ENCODE results near the gene TSHZ2.
"Not testable (repeated sequence)": the region's sequence is repeated elsewhere in the genome, so short reads cannot be mapped to it uniquely, and the experiment has no call there.

TSHZ2 gene

DNA sequence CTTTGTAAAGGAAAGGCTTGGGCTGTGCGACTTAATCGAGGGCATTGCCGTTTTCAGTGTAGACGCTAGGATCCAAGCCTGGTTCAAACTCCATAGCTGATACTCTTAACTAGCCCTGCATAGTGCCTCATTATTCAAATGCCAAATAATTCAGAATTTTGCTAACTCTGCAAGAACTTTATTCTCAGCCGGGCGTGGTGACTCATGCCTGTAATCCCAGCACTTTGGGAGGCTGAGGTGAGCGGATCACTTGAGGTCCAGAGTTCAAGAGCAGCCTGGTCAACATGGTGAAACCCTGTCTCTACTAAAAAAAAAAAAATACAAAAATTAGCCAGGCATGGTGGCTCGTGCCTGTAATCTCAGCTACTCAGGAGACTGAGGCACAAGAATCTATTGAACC lies 394.8 kb downstream of the TSHZ2 start:
- DNase-seq = not testable (repeated sequence)

DNA sequence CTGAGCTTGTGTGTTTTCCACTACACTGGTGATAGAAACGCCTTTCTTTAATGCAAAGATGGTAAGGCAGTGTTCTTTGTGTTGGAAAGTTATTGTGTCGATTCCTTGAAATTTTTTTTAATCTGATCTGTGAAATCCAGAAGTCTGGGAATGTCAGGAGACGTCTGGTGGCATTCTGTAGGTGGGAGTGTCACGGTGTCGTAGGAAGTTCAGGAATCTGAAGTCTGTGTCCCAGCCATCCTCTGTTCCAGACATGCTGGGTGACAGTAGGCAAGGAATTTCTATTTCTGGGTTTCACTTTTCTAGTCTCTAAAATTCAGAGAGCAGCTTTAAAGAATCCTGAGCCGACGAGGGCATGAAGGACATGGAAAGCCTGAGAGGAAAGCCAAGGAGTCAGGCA lies 397.7 kb downstream of the TSHZ2 start:
- no peak for DNase-seq

DNA sequence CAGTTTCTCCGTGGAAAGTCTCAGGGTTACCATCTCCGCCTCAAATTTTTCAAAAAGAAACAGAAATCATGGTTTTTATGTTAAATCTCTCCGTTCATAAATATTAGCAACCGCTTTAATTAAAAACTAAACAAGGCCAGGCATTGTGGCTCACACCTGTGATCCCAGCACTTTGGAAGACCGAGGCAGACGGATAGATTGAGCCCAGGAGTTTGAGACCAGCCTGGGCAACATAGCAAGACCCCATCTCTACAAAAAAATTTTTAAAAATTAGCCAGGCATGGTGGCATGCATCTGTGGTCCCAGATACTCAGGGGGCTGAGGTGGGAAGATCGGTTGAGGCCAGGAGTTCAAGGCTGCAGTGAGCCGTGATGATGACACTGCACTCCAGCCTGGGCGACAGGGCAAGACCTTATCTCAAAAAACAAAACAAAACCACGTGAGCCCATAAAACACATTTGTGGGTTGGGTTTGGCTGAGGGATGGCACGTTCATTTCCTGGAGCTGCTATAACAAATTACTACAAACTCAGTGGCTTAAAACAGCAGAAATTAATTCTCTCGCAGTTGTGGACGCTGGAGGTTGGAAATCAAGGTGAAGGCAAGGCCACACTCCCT lies 398.3 kb downstream of the TSHZ2 start:
- no peak for DNase-seq

DNA sequence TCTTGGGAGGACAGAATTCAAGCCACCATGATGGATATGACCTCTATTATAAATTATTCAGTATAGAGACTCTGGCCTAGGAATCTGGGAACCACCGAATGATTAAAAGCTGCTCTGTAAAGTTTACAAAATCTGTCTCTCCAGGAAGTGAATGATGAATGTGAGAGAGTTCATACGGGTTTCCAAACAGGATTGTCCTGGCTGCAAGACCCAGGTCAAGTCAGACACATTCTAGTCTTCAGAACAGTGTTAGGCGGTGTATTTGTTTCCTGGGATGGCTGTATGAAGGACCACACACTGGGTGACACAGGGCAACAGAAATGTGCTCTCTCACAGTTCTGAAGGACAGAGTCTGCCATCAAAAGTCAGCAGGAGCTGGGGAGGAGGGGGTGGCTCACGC lies 399.1 kb downstream of the TSHZ2 start:
- no peak for DNase-seq

DNA sequence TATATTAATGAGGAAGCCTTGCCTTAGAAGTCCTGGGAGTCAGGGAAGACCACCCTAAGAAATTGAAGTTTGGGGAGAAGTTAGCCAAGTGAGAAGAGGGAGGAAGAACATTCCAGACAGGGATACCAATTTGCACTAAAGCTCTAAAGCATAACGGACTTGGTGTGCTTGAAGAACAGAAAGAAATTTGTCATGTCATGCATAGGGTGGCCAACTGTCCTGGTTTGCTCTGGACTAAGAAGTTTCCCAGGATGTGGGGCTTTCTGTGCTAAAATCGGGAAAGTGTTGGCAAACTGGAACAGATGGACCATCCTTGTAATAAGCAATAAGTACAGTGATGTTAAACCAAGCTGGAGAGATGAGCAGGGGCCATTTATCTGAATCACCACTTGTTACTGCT lies 403.9 kb downstream of the TSHZ2 start:
- DNase-seq = no peak

DNA sequence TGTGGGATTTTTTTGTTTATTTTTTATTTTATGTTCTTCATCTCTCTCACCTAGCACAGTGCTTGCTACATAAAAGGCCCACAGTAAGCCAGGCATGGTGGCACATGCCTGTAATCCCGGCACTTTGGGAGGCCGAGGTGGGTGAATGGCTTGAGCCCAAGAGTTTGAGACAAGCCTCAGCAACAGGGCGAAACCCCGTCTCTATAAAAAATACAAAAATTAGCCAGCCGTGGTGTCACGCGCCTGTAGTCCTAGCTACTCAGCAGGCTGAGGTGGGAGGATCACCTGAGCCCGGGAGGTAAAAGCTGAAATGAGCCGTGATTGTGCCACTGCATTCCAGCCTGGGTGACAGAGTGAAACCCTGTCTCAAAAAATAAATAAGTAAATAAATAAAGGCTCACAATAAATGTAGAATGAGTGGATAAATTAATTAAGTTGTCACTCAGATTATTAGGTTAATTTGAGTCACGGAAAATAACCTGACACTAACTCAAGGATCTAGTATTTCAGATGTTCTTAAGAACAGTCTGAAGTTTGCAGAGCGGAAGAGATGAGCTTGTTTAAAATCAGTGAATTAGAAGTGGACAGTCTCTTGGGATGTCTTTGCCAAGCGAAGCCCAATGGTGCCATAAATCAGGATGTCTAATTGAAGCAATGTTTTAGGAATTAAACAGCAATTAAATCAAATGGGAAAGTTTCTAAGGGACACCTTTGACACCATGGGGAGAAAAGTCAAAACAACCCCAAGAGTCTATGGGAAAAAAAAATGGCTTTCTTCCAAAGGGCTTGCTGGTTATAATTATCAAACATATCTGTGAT lies 407.1 kb downstream of the TSHZ2 start:
- DNase-seq = no peak

DNA sequence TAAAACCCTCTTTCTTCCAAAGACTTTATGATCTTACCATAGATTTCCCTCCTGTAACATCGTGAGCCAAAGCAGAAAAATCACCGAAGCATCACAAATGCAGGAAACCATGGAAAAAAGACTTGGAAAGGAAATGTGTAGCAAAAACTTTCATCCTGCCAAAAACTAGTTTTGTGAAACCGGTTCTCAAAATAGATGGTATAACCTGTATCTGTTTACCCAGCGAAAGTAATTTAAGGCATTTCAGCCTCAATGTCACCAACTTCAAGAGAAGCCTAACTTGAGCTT lies 407.6 kb downstream of the TSHZ2 start:
- no peak for DNase-seq

DNA sequence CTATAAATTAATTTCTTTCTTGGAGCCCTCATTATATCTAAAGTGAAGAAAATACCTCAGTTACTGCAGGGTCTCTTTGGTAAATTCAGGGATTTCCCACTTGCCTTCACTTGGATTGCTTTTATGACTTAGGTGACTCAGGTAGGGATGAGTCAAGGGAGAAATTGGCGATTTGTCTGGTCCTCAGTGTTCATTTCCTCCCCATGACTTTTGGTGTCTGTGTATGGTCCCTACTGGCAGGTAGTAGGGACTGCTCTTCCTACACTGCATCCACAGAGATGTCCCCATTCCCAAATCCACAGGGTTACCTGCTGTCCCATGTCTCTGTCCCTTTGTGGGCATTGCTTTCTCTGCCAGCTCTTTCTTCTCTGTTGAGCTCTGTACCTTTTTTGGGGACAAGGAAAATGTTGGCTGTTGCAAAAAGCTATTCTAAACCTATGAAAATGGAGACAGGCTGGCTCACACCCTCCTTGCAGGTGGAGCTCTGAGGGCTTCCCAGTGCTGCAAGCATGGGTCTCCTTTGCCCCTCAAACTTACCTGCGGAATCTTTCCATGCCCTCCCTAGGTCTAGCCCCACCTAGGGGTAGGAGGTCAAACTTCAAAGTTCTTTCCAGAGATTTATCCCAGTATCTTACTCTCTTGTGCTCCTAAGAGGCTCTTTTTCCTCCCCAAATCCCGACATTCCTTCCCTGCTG lies 409.6 kb downstream of the TSHZ2 start:
- no peak for DNase-seq

DNA sequence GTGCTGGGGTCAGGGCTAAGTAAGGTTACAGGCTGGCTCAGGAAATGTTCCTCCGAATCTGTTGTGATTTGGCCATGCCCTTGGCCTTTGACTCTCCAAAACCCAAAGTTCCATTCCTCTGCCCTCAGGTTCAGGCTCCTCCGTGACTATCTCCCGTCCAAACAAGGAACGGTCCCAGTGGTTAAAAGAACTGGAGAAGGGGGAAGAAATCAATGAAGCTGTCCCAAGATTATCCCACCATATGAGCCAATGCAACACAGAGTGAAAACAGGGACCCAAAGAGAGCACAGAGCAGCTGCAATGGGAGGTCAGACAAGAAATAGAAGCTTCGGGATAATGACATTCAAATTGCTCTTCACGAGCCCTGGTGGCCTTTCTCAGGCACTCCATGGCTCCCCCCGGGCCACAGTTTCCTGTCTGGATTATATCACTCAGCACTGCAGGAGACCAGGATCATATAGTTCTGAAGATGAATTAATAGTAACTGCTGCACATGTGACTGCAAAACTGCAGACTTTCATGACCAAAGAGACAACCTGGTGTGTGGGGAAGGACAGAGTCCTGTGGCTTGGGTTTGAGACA lies 410.2 kb downstream of the TSHZ2 start:
- no peak for DNase-seq

DNA sequence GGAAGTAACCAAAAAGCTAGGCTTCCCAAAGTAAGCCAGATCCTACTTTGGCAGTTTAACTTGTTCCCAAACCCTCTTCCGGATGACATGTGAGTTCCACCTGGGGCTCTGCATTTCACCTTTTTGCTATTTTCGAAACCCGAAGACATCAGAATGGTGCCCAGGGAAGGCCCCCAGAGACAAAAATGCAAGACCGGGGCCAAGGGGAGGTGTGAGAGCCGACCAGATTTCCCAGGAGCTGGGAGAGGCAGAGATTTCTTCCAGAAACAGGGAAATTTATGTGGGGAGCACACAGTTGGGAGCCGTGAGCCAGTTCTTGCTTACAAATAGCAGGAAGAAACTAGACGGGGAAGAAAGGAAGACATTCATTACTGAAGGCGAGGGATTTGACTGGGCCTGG lies 411.8 kb downstream of the TSHZ2 start:
- DNase-seq = no peak

DNA sequence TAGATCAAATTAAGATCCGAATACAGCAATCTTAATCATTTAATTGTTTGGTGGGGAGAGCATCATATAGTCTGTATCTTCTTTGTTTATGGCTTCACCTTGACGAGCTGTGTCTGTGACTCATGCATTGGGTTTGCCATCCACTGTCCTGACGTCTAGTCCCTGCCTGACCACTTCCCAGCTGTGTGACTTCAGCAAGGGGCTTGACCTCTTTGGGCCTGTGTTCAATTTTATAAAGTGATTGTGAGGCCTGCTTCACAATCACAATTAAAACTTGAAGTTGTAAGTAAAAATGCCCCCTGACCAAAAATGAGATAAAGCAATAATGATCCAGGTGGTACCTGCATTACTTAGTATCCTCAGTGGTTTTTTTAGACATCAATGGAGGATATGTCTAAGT lies 412.2 kb downstream of the TSHZ2 start:
- no peak for DNase-seq

DNA sequence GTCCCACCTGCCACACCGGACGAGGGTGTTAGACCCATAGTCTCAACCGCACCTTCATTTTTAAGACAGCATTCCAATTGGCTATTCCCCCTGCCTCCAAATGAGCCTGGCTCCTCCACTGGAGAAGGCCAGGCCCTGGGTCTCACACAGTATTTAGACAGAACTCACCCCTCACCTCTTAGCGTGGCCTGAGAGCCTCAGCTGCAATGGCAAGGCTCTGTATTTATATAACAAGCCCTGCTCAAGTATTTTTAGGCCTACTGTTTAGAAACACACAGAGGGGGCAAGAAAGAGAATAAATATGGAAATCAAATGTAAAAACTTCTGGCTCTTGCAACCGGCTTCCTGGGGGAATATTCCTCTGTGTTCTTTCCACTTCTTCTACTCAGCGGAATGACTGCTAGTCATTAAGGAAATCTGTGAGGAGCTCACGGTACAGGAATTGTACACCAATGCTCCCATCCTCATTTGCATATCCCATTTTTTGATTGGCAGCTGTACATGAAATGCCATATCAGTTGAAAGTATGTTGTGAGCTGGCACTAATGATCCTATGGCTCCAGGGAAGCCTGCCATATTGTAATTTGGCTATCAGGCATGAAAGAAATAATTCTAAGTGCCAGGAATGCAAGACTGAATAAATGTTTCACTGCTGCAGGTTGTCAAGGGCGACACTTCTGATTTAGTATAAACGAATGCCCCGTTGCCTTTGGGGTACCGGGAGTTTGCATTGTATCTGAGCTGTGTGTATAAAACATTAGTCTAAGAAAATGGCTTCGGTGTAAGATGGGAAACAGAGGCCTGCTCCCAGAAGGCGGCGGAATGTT lies 414.0 kb downstream of the TSHZ2 start:
- no peak for DNase-seq

DNA sequence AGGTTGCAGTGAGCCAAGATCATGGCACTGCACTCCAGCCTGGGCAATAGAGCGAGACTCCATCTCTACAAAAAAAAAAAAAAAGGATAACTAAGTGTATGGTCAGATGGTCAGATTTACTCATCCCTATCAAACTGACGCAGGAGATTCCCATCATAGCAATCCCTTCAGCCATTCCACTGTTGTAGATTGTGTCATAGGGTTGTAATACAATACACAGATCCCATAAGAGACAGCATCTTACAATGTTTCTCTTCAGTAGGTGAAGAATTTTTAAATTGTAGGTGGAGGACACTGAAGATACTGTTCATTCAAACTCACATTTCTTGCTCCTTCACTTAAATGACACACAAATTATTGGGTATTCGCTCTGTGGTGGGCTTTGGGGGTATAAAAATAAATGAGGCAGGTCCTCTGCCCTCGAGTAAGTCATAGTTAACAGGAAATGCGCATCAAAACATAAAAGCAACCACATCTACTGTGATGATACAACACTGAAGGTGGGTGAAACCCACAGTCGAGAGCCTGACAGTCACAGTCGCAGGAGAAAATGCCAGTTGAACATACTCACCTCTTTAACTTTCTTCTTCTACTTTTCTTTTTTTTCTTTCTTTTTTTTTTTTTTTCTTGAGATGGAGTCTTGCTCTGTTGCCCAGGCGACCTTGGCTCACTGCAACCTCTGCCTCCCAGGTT lies 416.0 kb downstream of the TSHZ2 start:
- DNase-seq = no peak

DNA sequence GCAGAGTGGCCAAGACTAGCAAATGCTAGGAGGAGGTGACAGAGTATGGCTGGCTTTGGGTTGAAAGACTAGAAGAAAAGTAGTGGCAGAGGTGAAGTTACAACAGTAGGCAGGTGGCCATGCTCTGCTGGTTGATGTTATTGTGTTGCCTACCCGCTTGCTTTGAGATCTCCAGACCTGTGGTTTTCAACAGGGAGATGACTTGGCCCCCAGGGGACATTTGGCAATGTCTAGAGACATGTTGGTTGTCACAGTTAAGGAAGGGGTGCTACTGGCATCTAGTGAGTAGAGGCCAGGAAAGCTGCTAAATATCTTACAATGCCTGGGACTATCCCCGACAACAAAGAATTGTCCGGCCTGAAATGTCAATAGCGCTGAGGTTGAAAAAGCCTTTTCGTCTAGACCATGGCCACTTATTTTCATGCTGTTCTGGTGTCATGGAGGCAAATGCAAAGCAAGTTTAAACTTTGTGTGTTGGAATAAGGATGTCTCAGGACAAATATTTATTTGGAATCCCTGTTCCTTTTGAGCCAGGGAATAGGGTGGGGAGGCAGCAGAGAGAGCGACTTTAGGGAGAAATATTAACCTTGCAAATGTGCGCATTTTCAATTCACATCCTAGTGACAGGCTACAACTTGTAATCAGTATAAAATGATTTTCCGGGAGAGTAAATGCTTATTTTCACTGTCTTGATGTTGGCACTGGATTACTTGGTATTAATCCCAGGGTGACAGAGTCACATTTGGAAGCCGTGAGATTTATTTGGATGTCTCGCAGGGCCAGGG lies 417.6 kb downstream of the TSHZ2 start:
- no peak for DNase-seq

DNA sequence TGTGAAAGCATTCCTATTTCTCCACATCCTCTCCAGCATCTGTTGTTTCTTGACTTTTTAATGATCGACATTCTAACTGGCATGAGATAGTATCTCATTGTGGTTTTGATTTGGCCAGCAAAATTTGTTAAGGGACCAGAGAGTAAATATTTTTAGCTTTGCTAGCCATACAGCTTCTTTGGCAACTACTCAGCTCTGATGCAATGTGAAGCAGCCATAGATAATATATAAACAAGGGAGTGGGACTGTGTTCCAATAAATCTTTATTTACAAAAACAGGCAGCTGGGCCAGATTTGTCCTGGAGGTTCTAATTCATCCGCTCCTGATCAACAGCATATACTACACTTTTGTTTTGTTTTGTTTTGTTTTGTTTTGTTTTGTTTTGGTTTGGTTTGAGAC lies 418.6 kb downstream of the TSHZ2 start:
- no peak for DNase-seq

DNA sequence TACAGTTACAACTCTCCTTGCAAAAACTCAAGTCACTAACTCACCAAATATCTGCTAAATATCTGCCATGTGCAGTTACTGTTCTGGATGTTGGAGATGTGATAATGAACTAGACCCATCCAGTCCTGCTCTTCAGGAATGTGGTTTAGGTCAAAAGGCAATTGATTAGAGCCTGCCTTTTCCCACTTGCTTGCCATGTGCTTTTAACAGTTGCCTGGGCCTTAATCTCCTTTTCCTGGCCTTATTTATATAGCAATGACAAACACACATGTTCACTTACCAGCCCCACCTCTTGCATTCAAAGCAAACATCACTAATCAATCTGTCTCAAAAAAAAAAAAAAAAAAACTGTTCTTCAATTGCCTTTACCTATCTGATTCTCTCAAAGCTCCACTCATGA lies 422.3 kb downstream of the TSHZ2 start:
- no peak for DNase-seq

DNA sequence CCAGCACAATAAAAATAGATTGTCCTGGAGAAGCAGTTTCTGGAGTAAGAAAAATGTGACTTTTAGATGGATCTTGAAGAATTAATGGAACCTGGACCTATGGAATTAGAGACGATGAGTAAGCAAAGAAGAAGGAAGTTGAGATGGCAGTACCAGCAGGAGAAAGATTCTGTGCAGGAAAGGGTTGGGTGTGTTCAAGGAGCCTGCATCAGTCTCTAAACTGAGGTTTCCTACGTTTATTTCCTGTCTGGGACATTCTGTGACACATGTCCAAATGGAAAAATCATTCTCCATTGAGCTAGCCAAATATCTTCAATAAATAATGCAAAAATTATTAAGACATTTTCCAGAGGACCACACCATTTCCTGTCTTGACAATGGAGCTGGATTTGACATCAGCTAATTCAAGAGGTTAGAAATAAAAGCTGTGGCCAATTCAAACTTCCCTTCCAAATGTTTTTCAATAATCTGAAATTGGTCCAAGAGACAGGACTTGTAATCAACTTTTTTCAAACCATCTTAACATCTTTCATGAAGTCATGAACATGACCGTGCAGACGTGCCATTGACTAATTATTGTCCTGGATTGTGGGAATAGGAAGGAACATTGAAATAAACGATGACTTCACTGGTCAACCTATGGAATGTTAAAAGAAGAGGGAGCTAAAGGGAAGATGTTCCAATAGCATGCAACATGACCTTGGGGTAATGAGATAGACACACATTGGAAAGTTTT lies 423.2 kb downstream of the TSHZ2 start:
- no peak for DNase-seq

DNA sequence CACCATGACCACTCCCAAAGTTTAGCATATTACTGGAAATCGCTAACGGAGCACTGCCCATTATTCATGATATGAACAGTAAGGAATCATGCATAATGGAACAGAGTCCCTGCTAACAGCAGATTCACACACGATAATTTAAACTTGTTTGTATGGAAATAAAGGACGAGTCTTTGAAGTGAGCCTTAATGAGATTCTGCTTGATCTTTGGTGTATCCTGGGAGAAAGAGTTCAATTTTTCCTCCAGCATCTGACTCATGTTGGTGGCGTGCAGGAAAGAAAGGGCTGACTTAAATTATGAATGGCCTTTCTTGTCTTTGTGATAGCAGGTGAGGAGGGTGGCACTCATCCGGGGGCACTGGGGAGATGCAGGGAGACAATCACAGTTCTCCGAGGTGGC lies 426.9 kb downstream of the TSHZ2 start:
- no peak for DNase-seq

DNA sequence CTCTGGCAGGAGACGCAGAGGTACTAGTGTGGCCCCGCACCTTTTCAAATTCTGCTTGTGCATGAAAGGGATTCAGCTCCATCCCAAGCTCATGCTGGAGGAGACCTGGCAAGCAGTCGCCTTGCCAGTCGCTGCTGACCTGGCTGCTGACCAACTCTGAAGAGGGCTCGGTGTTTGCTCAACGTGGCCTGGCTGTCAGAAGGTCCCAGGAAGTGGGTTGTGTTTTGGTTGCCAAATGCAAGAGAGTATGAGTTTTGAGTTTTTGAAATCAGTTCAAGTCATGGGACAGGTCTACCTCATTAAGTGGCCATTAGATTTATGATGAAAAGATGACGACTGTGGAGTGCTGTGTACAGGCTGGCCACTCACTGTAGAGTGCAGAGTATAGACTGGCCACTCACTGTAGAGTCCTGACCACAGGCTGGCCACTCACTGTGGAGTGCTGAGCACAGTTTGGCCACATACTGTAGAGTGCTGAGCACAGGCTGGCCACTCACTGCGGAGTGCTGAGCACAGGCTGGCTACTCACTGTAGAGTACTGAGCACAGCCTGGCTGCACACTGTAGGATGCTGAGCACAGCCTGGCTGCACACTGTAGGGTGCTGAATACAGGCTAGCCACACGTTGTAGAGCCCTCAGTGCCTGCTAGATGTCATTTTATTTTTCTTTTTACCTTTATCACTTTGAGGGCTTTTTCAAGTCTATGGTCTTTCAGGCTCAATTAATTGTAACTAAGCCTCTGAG lies 427.6 kb downstream of the TSHZ2 start:
- DNase-seq = no peak

All from suppressor macrophage treated with lipopolysaccharide for 4 hours (primary cell).